GM12875 (cell line): ENCODE results near the gene CHD3.

Source experiments
- H3K4me3 ChIP-seq: one replicate; pipeline ENCODE4 v1.5.1; 2011; ENCODE audit warnings: low read depth, low read length, control low read depth
- CTCF ChIP-seq: IDR thresholded peaks from 2 replicates; pipeline ENCODE4 v1.5.1; 2011; ENCODE audit warnings: low read depth, mild to moderate bottlenecking, control low read depth, inconsistent platforms, low read length, moderate library complexity, borderline replicate concordance; ENCODE audit not compliant: insufficient read depth

CHD3 gene

GRCh38 chr17:7916808-7917207 lies 28.2 kb downstream of the CHD3 start:
- no peak overlapping the region for H3K4me3 ChIP-seq
- TF ChIP-seq CTCF = no peak

- no peak overlapping the region for H3K4me3 ChIP-seq
- no peak for TF ChIP-seq CTCF
Observed at GRCh38 chr17:7922269-7922844, 33.8 kb downstream of the CHD3 start.

GRCh38 chr17:7922845-7923628 lies 34.4 kb downstream of the CHD3 start:
- TF ChIP-seq CTCF = no peak
- peak overlapping the region; percentile 44 for H3K4me3 ChIP-seq

- no peak for TF ChIP-seq CTCF
- no peak overlapping the region for H3K4me3 ChIP-seq
Observed at GRCh38 chr17:7927596-7927995, 39.0 kb downstream of the CHD3 start.

- no peak for TF ChIP-seq CTCF
- no peak within 1 kb of the TSS for H3K4me3 ChIP-seq
Observed at GRCh38 chr17:7929158-7930023, 40.8 kb downstream of the CHD3 start, which contains the start of gene KCNAB3. KCNAB3 (minus strand) TSS chr17:7929856; CDS start chr17:7929435, 421 bp downstream.

GRCh38 chr17:7930841-7931631 lies 42.4 kb downstream of the CHD3 start:
- H3K4me3 ChIP-seq = peak overlapping the region; percentile 95

More at GRCh38 chr17:7930841-7931631, 42.4 kb downstream of the CHD3 start:
- TF ChIP-seq CTCF = no peak
